NCI-H2196 treated with DMSO at 0.1 percent for 48 hours (cell line): ENCODE data around the gene OARD1.

Experiments used
- DNase-seq: peaks from one replicate; lab custom pipeline; 2025; ENCODE audit not compliant: unreplicated experiment; lab: John Stamatoyannopoulos, UW

Gene OARD1

GRCh38 chr6:41050536-41050935, 21.6 kb downstream of the OARD1 start:
- no peak for DNase-seq

DNA sequence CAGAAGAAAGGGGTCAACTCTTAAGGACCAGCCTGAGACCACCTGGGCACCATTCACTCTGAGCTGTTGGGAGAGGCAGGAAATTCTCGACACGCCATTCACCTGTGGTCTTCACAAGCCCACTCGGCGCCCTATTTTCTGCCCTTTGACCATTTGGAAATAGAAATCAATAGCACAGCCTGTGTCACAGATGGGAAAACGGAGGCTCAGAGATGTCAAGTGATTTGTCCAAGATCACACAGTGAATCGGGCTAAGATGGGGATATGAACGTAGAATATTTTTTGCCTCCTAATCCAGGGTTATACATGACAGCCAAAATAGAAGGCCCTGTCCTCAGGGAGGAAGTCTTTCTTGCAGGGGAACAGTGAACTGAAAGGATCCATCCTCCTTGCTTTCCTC, 22.2 kb downstream of the OARD1 start:
- DNase-seq = no peak

- DNase-seq = no peak
Measured at GRCh38 chr6:41049521-41049920, 22.6 kb downstream of the OARD1 start.

GRCh38 chr6:41047745-41048732, 24.1 kb downstream of the OARD1 start:
- no peak for DNase-seq

- no peak for DNase-seq
Measured at GRCh38 chr6:41047306-41047705, 24.9 kb downstream of the OARD1 start.

GRCh38 chr6:41046084-41046483, 26.1 kb downstream of the OARD1 start:
- DNase-seq = no peak

DNA sequence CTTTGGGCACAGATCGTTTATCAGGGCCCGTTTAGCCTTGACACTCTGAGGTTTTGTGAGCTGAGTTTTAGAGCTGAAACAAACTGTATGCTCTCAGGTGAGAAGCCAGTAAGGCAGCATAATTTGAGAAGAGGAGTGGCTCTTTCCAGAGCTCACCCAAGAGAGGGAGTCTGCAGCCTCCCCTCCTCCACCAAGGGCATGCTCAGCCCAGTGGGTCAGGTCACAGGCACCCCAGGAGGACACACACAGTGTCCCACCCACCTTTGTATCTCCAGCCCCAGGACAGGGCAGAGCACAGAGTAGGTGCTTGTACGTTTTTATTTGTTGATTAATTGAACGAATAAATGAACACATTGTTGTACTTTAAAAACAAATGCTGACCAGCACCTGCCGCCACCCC, 26.5 kb downstream of the OARD1 start:
- no peak for DNase-seq

GRCh38 chr6:41043151-41043550, 29.0 kb downstream of the OARD1 start:
- no peak for DNase-seq

GRCh38 chr6:41042226-41043055, 29.7 kb downstream of the OARD1 start, which contains the start of gene TSPO2:
TSS of gene TSPO2 (plus strand) at chr6:41042467. CDS start at chr6:41042986, 519 bp downstream.
- no peak for DNase-seq

DNA sequence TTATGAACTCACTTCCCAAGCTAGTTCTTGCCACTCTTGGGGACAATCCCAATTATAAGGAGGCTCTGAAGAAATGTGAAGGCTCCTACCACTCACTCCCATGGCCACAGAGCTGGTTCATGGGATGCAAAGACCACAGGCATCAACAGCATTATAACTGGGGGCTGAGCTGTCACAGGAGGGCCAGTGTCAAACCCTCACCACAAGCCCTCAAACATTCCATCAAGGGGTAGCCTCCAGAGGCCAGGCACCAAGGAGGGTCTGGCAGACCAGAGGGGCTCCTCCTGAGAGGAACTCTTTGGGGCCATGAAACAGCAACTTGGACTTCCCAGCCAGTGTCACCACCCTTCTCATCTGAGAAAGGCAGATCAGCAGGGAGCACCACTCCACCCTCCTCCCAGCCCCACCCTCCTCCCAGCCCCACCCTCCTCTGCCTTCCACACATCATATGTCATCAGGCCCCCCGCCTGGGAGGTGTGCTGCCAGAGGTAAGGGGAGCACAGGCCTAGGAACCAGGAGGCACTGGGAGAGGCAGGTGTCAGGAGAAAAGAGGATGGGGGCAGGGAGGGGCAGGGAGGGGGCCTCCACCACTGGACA, 31.1 kb downstream of the OARD1 start:
- no peak for DNase-seq

DNA sequence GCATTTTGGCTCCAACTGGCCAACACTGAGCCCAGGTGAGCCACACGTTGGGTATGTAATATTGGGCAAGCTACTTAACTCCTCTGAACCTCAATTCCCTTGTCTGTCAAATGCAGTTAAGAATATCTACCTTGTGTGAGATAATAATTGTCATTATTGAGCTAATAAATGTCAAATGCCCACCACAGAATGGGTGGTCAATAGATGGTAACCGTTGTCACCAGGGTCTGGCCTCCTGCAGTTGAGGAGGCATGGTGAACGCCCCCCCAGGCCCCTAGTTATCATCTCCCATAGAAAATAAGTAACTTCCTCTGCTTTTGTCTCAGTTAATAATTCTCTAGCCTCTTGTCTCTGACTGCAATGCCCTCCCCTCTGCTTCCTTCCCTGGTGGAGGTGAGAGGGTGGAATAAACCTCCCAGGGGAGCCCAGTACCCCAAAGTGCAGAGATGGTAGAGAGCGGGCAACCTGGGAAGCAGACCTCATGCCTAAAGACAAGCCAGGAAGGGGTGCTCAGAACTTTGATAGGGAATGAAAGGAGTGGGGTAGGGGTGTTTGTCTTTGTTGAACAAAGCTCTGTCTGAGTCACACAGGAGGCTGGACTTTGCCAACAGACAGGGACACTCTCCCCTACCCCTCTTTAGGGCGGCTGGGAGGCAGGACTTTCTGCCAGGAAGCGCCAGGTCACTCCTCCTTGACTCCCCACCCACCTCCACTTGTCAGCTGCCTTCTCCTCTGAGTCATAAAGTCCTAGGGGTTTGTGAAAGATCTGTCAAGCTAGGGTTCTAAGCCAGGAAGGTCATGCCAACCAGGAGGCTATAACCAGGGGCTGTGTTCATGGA, 31.8 kb downstream of the OARD1 start:
- no peak for DNase-seq

DNA sequence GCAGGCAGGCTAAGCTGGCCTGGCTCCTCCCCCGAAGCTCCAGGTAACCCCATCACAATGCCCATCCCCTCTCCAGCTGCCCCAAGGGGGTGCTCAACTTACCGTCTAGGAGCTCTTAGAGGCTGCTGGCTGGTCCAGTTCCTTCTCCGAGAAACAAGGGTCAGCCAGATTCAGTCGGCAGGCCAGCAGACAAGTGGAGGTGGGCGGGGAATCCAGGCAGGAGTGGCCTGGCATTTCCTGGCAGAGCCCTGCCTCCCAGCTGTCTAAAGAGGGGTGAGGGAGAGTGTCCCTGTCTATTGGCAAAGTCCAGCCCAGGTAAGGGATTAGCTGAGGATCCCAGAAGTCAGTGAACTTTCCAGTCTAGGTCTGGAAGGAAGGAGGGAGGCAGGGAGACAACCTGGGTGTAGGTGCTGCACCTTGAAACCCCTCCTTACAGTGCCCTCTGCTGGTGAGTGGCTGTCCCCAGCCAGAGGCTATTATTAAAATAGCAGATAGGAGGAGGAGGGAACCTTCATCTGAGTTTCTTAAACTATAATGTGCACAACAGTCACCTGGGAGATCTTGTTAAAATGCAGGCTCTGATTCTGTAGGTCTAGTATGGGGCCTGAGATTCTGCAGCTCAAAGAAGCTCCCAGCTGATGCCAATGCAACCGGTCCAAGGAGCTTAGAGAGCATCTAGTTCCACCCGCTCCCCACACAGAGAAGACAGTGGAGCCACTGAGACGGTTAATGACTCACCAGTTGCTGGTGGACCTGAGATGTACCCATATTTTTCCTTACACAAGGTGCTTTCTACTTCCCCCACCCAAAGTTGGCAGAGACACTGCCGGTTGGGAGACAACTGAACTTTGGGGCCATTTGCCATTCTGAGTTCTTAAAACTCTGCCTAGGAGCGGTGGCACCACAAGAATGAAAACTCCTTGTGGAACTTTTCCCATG, 32.8 kb downstream of the OARD1 start, which contains the start of gene UNC5CL:
UNC5CL (minus strand) TSS at position 162 of the 939 bp plus-strand sequence. CDS start 4,147 bp downstream, outside the sequence.
- peak; percentile 25 for DNase-seq

GRCh38 chr6:41038205-41038604, 34.0 kb downstream of the OARD1 start:
- no peak for DNase-seq

GRCh38 chr6:41037107-41037900, 34.9 kb downstream of the OARD1 start:
- DNase-seq = no peak

- DNase-seq = no peak
Measured at GRCh38 chr6:41036601-41037000, 35.6 kb downstream of the OARD1 start.

- no peak for DNase-seq
Measured at GRCh38 chr6:41036186-41036585, 36.0 kb downstream of the OARD1 start.

- no peak for DNase-seq
Measured at GRCh38 chr6:41033776-41034175, 38.4 kb downstream of the OARD1 start.

DNA sequence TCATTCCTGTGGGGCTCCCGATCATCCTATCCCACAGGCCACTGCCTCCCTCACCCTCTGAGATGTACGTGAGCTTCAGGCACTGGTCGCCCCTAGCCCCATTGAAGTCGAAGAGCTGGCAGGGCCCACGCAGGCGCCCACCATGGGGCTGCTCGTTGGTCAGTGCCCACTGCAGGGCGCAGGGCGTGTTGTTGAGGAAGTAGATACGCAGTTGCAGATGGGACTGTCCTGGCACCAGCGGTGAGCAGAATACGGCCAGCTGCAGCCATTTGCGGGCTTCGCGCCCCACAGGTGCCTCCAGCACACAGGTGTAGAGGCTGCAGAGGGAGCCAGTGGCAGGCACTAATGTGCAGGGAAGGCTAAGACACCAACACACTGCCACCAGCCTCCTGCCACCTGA, 39.3 kb downstream of the OARD1 start:
- no peak for DNase-seq
